A673 (cell line): Measurements from ENCODE around the gene NOS3. TPM values are rescaled to one million over a fixed set of nuclear protein-coding genes. Genes with fewer than 3 reads are reported as not detected.

ENCODE experiments used
- BruUV-seq: library from RNA; stranded (reverse); fragments of 400-500 nt; replicated peaks from 2 replicates; lab custom pipeline; 2021; lab: Mats Ljungman, UMichigan
- CTCF ChIA-PET: fragments of 300-600 bp; sonication (Branson Sonifier 250); formaldehyde crosslinking; loops from one replicate; lab custom pipeline; 2022; ENCODE audit warnings: antibody characterized with exemption; lab: Charles Lee
- POLR2A ChIA-PET: fragments of 300-600 bp; sonication (Branson Sonifier 250); formaldehyde crosslinking; loops from one replicate; lab custom pipeline; 2022; ENCODE audit warnings: antibody characterized with exemption; ENCODE audit not compliant: low non-redundant PET; lab: Charles Lee
- DNase-seq: peaks from one replicate; pipeline ENCODE4 v3.0.0-alpha.2; 2015; ENCODE audit warnings: low spot score
- H3K27ac ChIP-seq: fragments of 200-600 bp; sonication (generic); 2 replicates; pipeline ENCODE4 v1.5.1; 2016; ENCODE audit warnings: mixed run types, low read depth, mild to moderate bottlenecking, mixed read lengths, antibody characterized with exemption, low read length; ENCODE audit not compliant: poor library complexity, severe bottlenecking
- H3K27me3 ChIP-seq: fragments of 200-600 bp; sonication (generic); replicated peaks from 2 replicates; pipeline ENCODE4 v1.6.1; 2017; ENCODE audit warnings: mixed run types, low read depth, mild to moderate bottlenecking, mixed read lengths, antibody characterized with exemption, low read length; ENCODE audit not compliant: insufficient read depth, poor library complexity
- H3K36me3 ChIP-seq: fragments of 200-600 bp; sonication (generic); 2 replicates; pipeline ENCODE4 v1.6.1; 2016; ENCODE audit warnings: mixed run types, mild to moderate bottlenecking, mixed read lengths, antibody characterized with exemption, low read length; ENCODE audit not compliant: insufficient read depth, poor library complexity, severe bottlenecking
- H3K4me1 ChIP-seq: fragments of 200-600 bp; sonication (generic); 2 replicates; pipeline ENCODE4 v1.6.1; 2017; ENCODE audit warnings: mixed run types, mild to moderate bottlenecking, mixed read lengths, antibody characterized with exemption, low read length; ENCODE audit not compliant: insufficient read depth, poor library complexity, severe bottlenecking
- H3K4me3 ChIP-seq: fragments of 200-600 bp; sonication (generic); 2 replicates; pipeline ENCODE4 v1.5.1; 2016; ENCODE audit warnings: low read depth, mixed run types, mild to moderate bottlenecking, mixed read lengths, low read length; ENCODE audit not compliant: poor library complexity, severe bottlenecking
- H3K9me3 ChIP-seq: fragments of 200-600 bp; sonication (generic); 2 replicates; pipeline ENCODE4 v1.6.1; 2016; ENCODE audit warnings: mixed run types, low read depth, mild to moderate bottlenecking, mixed read lengths, antibody characterized with exemption, low read length; ENCODE audit not compliant: poor library complexity, severe bottlenecking
- EZH2 ChIP-seq: fragments of 200-600 bp; sonication (generic); IDR thresholded peaks from 2 replicates; pipeline ENCODE4 v1.6.1; 2017; ENCODE audit warnings: borderline replicate concordance, low read depth, mild to moderate bottlenecking, mixed read lengths, antibody characterized with exemption, low read length; ENCODE audit not compliant: poor library complexity, severe bottlenecking
- intact Hi-C: fragments of 100-400 bp; cut with micrococcal nuclease; formaldehyde crosslinking; loops from one replicate; pipeline ENCODE4 v1.10.0; 2022; ENCODE audit not compliant: unreplicated experiment
- total RNA-seq: library from RNA; stranded (reverse); gene quantifications from 2 replicates; pipeline ENCODE4 v1.2.3, GENCODE V29; 2021
- TF ChIP-seq, protein P1 (sequence below): fragments of 300-800, 200-600 bp; sonication (generic); conservative IDR thresholded peaks from 2 replicates; pipeline ENCODE4 v1.5.1; 2017; ENCODE audit warnings: low read depth, mild to moderate bottlenecking, antibody characterized with exemption, low read length, moderate library complexity, mixed read lengths

Gene NOS3
- total RNA-seq, 1 experiment from 2014 or later, result 0.75 TPM

DNA sequence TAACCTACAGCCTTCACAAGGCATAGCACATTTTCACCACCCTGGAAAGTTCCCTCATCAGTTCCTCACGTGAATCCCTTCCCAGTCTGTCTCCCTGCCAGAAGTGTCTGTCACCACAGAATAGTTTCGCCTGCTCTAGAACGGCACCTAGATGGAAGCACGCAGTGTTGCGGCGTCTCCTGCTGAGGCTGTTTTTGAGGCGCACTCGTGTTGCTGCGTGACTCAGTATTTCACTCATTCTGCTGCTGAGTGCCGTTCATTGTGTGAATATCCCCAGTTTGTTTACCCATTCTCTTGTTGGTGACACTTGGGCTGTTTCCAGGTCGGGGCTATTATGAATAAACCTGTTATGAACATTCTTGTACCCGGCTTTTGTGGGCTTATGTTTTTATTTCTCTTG, 12.8 kb downstream of the NOS3 start:
- no peaks in the 10 kb centered on the region for H3K36me3 ChIP-seq

DNA sequence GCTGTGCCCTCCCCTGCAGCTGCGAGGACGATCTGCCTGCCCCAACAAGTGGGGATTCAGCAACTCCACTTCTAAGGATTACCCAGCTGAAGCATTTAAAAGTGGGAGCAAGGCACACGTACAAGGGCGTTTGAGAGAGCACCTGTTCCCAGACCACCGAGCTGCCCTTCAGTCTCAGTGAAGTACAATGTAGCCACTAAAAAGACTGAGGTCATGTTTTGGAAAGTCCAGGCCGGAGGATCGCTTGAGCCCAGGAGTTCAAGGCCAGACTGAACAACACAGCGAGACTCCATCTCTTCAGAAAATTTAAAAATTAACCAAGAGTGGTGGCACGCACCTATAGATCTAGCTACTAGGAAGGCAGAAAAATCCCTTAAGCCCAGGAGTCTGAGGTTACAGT, 14.7 kb downstream of the NOS3 start:
- intact Hi-C loops, result no loop called here
- no peaks in the 10 kb centered on the region for H3K36me3 ChIP-seq
- H3K9me3 ChIP-seq, result no peaks in the 10 kb centered on the region
- ChIA-PET POLR2A (no interaction called here), CTCF (no interaction called here)
- peaks cover 8% of the 10 kb centered on the region for H3K4me1 ChIP-seq
- DNase-seq, result no peak
- no peaks in the 10 kb centered on the region for H3K27me3 ChIP-seq
- BruUV-seq, result no TSS peak
- H3K4me3 ChIP-seq, result no peak overlapping the region
- no peak for TF ChIP-seq EZH2
- TF ChIP-seq, protein P1, sequence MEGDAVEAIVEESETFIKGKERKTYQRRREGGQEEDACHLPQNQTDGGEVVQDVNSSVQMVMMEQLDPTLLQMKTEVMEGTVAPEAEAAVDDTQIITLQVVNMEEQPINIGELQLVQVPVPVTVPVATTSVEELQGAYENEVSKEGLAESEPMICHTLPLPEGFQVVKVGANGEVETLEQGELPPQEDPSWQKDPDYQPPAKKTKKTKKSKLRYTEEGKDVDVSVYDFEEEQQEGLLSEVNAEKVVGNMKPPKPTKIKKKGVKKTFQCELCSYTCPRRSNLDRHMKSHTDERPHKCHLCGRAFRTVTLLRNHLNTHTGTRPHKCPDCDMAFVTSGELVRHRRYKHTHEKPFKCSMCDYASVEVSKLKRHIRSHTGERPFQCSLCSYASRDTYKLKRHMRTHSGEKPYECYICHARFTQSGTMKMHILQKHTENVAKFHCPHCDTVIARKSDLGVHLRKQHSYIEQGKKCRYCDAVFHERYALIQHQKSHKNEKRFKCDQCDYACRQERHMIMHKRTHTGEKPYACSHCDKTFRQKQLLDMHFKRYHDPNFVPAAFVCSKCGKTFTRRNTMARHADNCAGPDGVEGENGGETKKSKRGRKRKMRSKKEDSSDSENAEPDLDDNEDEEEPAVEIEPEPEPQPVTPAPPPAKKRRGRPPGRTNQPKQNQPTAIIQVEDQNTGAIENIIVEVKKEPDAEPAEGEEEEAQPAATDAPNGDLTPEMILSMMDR, result no peak
- H3K27ac ChIP-seq, result no peak overlapping the region

More for the DNA sequence above, 12.8 kb downstream of the NOS3 start:
- DNase-seq, result no peak
- H3K27ac ChIP-seq, result no peak overlapping the region
- ChIA-PET POLR2A (no interaction called here), CTCF (no interaction called here)
- BruUV-seq, result no TSS peak
- peaks cover 8% of the 10 kb centered on the region for H3K4me1 ChIP-seq
- no peaks in the 10 kb centered on the region for H3K9me3 ChIP-seq
- intact Hi-C loops, result no loop called here
- no peak overlapping the region for H3K4me3 ChIP-seq
- no peaks in the 10 kb centered on the region for H3K27me3 ChIP-seq
- TF ChIP-seq, protein P1, result no peak
- no peak for TF ChIP-seq EZH2

DNA sequence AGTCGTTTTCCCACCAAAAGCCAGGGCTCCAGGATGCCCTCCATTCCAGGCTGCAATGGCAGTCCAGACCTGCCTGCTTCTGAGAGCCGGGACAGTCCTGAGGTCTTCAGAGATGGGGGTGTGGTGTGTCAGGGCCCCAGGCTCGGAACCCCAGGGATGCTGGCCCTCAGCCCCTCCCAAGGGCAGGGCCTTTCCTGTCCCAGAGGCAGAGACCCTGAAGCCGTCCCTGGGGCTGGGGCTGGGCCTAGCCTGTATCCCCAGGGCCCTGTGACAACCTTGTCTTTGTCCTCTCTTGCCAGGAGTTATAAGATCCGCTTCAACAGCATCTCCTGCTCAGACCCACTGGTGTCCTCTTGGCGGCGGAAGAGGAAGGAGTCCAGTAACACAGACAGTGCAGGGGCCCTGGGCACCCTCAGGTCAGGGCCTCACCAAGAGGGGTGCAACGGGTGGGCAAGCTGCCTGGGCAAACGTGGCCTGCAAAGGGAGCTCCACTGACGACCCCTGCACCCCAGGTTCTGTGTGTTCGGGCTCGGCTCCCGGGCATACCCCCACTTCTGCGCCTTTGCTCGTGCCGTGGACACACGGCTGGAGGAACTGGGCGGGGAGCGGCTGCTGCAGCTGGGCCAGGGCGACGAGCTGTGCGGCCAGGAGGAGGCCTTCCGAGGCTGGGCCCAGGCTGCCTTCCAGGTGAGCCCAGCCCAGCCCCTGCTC, 15.9 kb downstream of the NOS3 start:
- no peak for TF ChIP-seq EZH2
- TF ChIP-seq, protein P1, result no peak
- no peak for DNase-seq
- Histone ChIP-seq H3K9me3 (no peaks in the 10 kb centered on the region), H3K4me3 (no peak overlapping the region), H3K4me1 (peaks cover 8% of the 10 kb centered on the region), H3K27ac (no peak overlapping the region), H3K27me3 (no peaks in the 10 kb centered on the region), H3K36me3 (no peaks in the 10 kb centered on the region)
- CTCF ChIA-PET, result no interaction called here
- intact Hi-C loops, result no loop called here
- no TSS peak for BruUV-seq
- POLR2A ChIA-PET, result no interaction called here
